T47D (cell line): Measurements from ENCODE around the gene TRPC6.
"Not testable (repeated sequence)": the region's sequence is repeated elsewhere in the genome, so short reads cannot be mapped to it uniquely, and the experiment has no call there.

Source experiments
- DNase-seq, 2 experiments: peaks; one replicate each; pipeline versions ENCODE4 v3.0.0 to v3.0.0-alpha.2; 2011 to 2012; ENCODE audit warnings: low read depth in 1 of 2, low spot score in 1 of 2
- JUND ChIP-seq: IDR thresholded peaks from 2 replicates; pipeline ENCODE4 v1.6.1; 2012; ENCODE audit warnings: low read depth
- in situ Hi-C: cut with HindIII; loops from 2 replicates; pipeline ENCODE4 v1.10.0; 2016; ENCODE audit warnings: low sequenced_read_pairs, low pct_unique_long_range_greater_than_20kb

The TRPC6 gene

DNA sequence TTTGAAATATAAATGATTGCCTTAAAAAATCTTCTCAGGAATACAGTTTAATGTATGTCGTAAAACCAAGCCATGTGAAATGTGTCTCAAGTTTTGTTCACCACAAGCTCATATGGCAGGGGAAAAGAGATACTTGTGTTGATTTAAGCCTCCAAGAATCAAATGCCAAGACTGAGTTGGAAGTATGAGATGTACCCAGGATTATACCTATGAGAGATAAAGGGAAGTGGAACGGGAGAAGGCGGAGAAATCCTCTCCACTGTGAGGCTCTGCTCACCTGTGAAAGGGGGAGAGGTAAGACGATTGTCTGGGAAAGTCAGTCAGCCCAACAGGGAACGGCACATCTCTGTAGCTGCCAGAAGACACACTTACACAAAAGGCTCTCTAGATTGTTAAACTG is 124.8 kb downstream of the TRPC6 start:
- TF ChIP-seq JUND, result no peak
- in situ Hi-C loops, result no loop called here
- DNase-seq, result no peak

DNA sequence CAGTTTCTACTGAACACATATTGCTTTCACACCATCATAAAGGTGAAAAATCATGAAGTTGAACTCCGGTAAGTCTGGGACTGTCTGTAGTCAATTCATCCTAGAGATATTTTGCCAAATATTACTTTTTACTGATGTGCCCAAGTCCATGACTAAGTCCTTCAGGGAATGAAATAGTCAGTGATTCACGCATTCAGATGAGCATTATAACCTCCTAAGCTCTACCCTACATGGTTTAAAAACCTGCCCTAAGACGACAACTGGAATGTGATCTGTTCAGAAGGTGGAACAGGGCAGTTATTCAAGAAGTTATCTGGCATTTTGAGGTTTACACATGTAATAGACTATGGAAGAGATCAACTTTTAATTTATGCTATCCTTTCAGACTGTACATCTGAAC is 125.6 kb downstream of the TRPC6 start:
- in situ Hi-C loops, result no loop called here
- no peak for TF ChIP-seq JUND

DNA sequence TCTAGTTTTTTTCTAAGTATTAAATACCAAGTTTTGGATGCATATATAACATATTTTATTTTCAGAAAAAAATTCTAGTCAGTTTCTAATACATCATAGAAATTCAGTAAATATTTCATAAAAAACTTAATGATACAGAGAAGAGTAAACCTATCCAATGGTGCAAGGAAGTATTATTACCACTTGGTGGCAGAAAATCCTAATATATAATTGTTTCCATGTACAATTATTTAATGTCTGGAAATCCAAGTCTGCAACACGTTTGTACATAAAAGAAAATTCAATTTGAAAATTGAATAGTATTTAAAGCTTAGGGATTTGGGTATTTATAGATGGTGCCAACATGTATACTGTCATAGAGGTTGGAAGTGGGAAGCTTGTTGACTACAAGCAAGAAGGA is 127.0 kb downstream of the TRPC6 start:
- no peak for TF ChIP-seq JUND
- in situ Hi-C loops, result no loop called here
- DNase-seq, result peak; percentile 18 to 56

More for the DNA sequence above, 125.6 kb downstream of the TRPC6 start:
- DNase-seq, result no peak

DNA sequence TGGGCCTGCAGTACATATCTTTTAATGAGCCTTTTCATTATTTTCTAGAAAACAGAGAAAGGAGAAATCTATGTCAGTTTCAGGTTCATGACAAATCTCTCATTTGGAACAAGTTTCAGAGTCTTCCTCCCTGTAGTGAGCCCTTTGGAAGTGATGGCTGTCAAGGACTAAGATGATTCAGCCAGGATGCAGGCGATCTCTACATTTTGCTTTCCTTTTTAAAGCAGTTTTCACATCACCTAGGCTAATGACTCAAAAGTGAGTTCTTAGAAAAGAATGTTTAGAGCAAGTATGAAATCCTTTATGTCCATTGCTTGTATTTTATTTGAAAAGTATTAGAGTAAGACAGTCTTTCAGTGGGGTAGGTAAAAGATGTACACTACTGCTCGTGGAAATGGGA is 130.1 kb downstream of the TRPC6 start:
- DNase-seq, result no peak
- no peak for TF ChIP-seq JUND
- in situ Hi-C loops, result no loop called here

DNA sequence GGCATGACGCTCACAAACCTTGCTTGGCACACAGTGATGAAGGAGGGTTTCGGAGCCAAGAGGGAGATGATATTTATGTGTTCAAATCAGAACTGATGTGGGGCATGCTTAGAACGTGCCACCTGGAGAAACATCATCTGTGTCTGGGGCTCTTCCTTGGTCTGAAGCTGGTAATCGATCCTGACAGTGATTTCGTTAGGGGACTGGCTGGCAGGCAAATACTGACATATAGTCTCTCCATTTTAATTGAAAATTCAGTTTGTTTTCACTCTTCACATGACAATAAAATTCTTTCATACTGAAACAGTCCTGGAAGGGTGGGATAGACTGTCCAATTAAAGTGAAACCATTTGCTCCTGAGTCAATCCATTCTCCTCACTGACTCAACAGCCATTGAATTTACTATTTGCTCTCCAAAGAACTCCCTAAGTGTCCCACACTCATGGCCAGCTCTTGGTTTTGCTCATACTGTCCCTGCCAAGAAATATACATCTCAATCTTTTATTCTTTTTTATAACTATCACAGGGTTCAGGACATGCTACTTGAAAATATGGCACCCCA is 134.8 kb downstream of the TRPC6 start:
- in situ Hi-C loops, result no loop called here
- DNase-seq, result no peak
- no peak for TF ChIP-seq JUND

DNA sequence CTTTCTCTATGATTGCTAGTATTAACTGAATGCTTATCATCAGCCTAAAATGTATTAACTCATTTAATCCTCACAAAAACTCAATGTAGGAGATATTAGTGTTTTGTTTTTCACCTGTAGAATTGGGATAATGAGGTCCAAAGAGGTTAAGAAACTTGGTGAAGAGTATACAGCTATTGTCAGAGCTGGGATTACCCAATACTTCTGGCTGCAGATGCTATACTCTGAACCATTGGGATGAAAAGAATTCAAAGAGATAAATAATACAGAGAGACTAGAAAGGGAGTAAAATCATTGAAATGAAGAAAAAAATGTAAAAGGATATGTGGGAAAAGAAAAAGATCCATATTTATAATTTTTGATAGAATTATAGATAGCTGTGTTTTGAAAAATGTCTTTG is 137.1 kb downstream of the TRPC6 start:
- no peak for DNase-seq
- in situ Hi-C loops, result no loop called here

DNA sequence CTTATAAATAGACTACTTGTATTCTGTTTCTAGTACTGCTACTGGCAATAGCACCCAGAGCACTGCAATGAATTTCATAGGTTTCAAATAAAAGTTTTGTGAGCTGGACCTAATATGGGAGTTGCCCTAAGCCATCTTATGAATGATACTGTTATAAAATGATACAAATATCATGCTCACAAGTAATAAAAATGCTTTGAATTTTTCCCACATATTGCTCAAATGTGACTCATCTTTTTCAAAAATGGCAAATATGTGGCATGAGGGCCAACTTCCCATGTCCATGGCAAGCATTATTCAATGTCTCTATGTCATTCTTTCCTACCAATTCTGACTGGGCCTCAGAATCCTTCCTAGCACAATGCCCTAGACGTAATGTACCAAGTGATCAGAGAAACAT is 137.6 kb downstream of the TRPC6 start:
- in situ Hi-C loops, result no loop called here
- TF ChIP-seq JUND, result no peak
- DNase-seq, result no peak

More for the DNA sequence above, 137.1 kb downstream of the TRPC6 start:
- no peak for TF ChIP-seq JUND

DNA sequence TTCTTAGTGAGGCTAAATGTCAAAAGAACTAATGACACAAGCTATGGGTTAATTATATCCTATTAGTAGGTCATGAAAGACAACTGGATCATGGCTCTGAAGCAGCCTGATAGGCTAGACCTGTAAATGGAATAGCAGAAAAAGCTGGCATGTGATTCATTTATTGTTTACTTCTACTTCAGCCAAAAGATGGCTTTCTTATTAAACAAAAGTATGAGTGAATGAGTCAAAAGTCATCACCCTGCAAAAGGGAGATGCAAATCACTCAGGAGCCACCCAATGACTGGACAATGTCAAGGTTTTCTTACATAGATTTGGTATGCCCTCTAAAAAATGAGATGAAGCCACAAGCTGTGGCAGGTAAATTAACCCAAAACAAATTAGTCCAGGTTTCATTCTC is 138.0 kb downstream of the TRPC6 start:
- in situ Hi-C loops, result no loop called here
- DNase-seq, result no peak
- TF ChIP-seq JUND, result no peak

DNA sequence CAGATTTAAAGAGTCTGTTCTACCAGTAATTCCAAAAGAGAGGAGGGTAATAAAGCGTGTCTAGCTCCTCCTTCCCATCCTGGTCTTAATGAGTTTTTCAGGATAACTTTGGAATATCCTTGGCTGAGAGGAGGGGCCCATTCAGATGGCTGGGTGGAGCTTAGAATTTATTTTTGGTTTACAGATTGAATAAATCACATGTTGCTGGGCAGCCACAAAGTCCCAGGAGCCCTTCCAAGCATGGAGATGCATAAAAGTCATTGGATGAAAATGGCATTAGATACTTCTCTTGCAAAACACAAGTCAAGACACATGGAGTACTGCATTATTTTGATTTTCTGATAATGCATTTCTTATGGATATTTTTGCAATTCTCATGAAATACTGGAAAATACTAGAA is 139.0 kb downstream of the TRPC6 start:
- DNase-seq, result peak in 1 of 2 experiments; percentile 20
- no peak for TF ChIP-seq JUND
- in situ Hi-C loops, result no loop called here

DNA sequence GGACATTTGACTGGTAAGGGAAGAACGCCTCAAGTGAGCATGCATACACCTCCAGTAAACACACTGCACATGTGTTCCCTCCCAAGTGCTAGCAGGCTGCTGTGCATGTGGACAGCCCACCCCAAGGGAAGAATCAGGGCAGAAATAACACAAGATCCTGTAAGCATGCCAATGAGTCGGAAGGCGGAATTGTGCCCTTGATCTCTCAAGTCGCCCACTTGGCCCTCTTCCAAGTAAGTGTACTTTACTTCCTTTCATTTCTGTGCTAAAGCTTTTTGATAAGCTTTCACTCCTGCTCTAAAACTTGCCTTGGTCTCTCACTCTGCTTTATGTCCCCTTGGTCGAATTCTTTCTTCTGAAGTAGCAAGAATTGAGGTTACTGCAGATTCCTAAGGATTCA is 139.6 kb downstream of the TRPC6 start:
- DNase-seq, result peak in 1 of 2 experiments; percentile 10
- no peak for TF ChIP-seq JUND
- in situ Hi-C loops, result no loop called here

DNA sequence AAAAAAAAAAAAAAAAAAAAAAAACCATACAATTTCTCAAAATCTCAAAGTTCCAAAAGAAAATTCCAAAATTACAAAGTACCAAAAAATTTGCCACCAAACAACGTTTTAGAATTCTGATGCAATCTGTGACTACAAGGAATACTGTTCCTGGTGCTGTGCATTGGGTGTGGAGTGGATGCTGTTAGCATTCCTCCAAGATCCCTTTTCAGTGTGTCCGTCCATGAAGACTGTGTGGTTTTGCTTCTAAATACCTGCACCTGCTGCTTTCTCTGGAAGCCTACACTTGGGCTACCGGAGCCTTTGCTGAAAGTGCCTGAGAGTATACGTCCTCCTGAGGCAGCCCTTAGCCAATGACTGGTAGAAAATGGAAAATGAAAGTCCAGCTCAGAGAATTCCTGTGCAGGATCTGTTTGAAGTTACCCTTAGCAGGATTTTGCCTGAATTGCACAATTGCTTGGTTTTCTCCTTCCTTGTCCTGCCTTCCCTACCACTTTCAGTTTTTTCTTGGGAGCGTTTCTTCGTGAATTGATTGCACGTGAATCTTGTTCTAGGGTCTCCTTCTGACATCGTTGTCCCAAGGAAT is 140.8 kb downstream of the TRPC6 start:
- peak in 1 of 2 experiments; percentile 53 for DNase-seq
- in situ Hi-C loops, result no loop called here
- TF ChIP-seq JUND, result no peak

DNA sequence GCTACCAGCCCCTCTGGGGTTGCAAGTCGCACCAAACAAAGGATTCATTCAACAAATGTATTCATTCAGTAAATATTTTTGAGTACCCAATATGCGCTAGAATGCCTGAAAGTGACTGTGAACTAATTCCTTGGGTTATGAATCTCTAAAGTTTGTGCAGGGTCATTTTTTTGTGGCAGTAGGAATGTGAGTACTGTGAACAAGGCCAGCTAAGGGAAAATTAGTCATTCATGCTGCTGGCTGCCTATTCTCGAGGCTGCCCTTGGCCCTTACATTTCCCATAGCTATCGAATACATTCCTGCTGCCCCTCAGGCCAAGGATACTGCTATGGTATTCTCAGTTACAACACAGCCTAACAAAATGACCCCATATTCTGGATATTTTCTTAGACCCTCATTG is 141.6 kb downstream of the TRPC6 start:
- DNase-seq, result no peak
- in situ Hi-C loops, result no loop called here

DNA sequence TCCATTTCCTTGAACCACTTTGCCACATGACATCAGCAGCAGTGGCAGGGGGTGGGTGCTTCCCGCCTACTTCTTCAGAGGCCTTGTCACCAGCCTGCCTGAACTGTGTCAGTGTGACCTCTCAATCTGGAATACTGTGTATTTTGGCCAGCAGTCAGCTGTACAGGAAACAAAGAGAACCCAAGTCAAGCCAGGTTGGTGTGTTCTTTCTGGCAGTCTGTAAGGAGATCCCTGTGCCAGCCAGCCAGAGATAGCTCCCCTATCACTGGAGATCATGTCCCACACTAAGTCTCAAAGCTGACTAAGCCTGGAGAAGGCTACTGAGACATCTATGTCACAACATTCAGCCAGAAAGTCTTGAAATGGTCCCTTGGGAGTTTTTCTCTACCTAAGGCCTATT is 142.1 kb downstream of the TRPC6 start:
- DNase-seq, result peak in 1 of 2 experiments; percentile 100
- peak; percentile 87; the same call in 1 of the 2 replicates for TF ChIP-seq JUND
- in situ Hi-C loops, result no loop called here

More for the DNA sequence above, 141.6 kb downstream of the TRPC6 start:
- TF ChIP-seq JUND, result no peak

DNA sequence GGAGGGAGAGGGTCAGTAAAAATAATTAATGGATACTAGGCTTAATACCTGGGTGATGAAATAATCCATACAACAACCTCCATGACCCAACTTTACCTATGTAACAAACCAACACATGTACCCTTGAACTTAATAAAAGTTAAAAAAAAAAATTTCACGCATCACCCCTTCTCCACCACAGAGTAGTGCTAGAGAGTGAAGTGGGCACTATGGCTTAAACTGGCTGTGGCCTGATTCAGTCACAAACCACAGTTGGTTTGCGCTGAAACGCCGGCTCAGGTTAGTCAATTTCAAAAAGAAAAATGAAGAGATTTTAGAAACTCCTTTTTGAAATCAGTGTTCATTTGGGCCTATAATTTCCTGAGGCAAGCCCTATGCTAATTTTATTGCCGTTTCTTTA is 144.3 kb downstream of the TRPC6 start:
- in situ Hi-C loops, result no loop called here
- peak in 1 of 2 experiments; percentile 57 for DNase-seq
- TF ChIP-seq JUND, result no peak

DNA sequence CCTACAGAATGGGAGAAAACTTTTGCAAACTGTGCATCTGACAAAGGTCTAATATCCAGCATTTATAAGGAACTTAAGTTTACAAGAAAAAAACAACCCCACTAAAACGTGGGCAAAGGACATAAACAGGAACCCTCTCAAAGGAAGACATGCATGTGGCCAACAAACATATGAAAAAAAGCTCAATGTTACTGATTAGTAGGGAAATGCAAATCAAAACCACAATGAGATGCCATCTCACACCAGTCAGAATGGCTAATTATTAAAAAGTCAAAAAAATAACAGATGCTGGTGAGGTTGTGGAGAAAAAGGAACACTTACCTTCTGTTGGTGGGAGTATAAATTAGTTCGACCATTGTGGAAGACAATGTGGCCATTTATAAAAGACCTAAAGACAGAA is 145.1 kb downstream of the TRPC6 start:
- DNase-seq, in situ Hi-C loops: not testable (repeated sequence)
